Esophagus muscularis mucosa (tissue), 3 donors: ENCODE measurements around the gene GAS2L2.

Source experiments
- CTCF ChIP-seq, 3 experiments: fragments of 200-600 bp in 2 of 3; fragments of 450-650 bp in 1 of 3; sonication (generic) in 2 of 3; IDR thresholded peaks; one replicate each; pipeline ENCODE4 v1.5.1; 2017 to 2019; ENCODE audit warnings: antibody characterized with exemption in 3 of 3, mild to moderate bottlenecking in 2 of 3, moderate library complexity in 1 of 3
- POLR2AphosphoS5 ChIP-seq, 2 donors: sonication (generic); formaldehyde crosslinking; IDR thresholded peaks; one replicate each; pipeline ENCODE4 v1.6.1; 2017; ENCODE audit warnings: antibody characterized with exemption in 2 of 2

GRCh38 chr17:35698800-35699199, 54.2 kb downstream of the GAS2L2 start:
- no peak for TF ChIP-seq CTCF (IDR thresholded peaks at IDR 0.05)
- no peak for TF ChIP-seq POLR2AphosphoS5 (IDR thresholded peaks at IDR 0.05)
